Measurements from ENCODE around the gene AFAP1L2.

Gene AFAP1L2

GRCh38 chr10:114289096-114289436 lies 115.2 kb downstream of the AFAP1L2 start:
- Histone ChIP-seq H3K9me3 (ENCODE audit: insufficient read depth, low read length) (no peaks in the 10 kb centered on the region), H3K27me3 (ENCODE audit: low read length) (no peaks in the 10 kb centered on the region; the same call in 1 of the 2 replicates), H3K79me2 (ENCODE audit: insufficient read depth, low read length) (no peaks in the 10 kb centered on the region), H4K20me1 (ENCODE audit: low read depth, low read length) (no peaks in the 10 kb centered on the region), H3K9me2 (replicated peaks; ENCODE audit: insufficient read depth, low read length) (no peaks in the 10 kb centered on the region), H3F3A (ENCODE audit: insufficient read depth) (no peaks in the 10 kb centered on the region), H3K36me3 (ENCODE audit: low read length) (no peaks in the 10 kb centered on the region), H2AFZ (ENCODE audit: low read depth, low read length, severe bottlenecking) (no peak overlapping the region), H3K9ac (ENCODE audit: low read length) (no peak overlapping the region), H3K27ac (ENCODE audit: low read depth, low read length) (no peak overlapping the region), H3K4me2 (ENCODE audit: low read depth, low read length, poor library complexity, severe bottlenecking) (no peak overlapping the region), H3K4me3 (ENCODE audit: insufficient read depth, low read length, poor library complexity, severe bottlenecking) (no peak overlapping the region)
- no peak for TF ChIP-seq CTCF (IDR thresholded peaks at IDR 0.05; ENCODE audit: insufficient read depth, low read length, poor library complexity, severe bottlenecking)

- Histone ChIP-seq H3K4me3 (ENCODE audit: insufficient read depth, low read length, poor library complexity, severe bottlenecking) (no peak overlapping the region), H4K20me1 (ENCODE audit: low read depth, low read length) (no peaks in the 10 kb centered on the region), H3K79me2 (ENCODE audit: insufficient read depth, low read length) (no peaks in the 10 kb centered on the region), H3K27me3 (ENCODE audit: low read length) (no peaks in the 10 kb centered on the region; the same call in 1 of the 2 replicates), H3K9me3 (ENCODE audit: insufficient read depth, low read length) (no peaks in the 10 kb centered on the region), H3K9ac (ENCODE audit: low read length) (no peak overlapping the region), H3K36me3 (ENCODE audit: low read length) (no peaks in the 10 kb centered on the region), H3F3A (ENCODE audit: insufficient read depth) (no peaks in the 10 kb centered on the region), H3K9me2 (replicated peaks; ENCODE audit: insufficient read depth, low read length) (no peaks in the 10 kb centered on the region), H3K4me2 (ENCODE audit: low read depth, low read length, poor library complexity, severe bottlenecking) (no peak overlapping the region), H2AFZ (ENCODE audit: low read depth, low read length, severe bottlenecking) (no peak overlapping the region), H3K27ac (ENCODE audit: low read depth, low read length) (no peak overlapping the region)
- TF ChIP-seq CTCF (IDR thresholded peaks at IDR 0.05; ENCODE audit: insufficient read depth, low read length, poor library complexity, severe bottlenecking): no peak
- TF ChIP-seq EZH2phosphoT487 (conservative IDR thresholded peaks at IDR 0.05; ENCODE audit: low read length): no peak
Observed at GRCh38 chr10:114288424-114289095, 115.7 kb downstream of the AFAP1L2 start.

- Histone ChIP-seq H3K9me3 (ENCODE audit: insufficient read depth, low read length) (no peaks in the 10 kb centered on the region), H2AFZ (ENCODE audit: low read depth, low read length, severe bottlenecking) (no peak overlapping the region), H3K79me2 (ENCODE audit: insufficient read depth, low read length) (no peaks in the 10 kb centered on the region), H3F3A (ENCODE audit: insufficient read depth) (no peaks in the 10 kb centered on the region), H3K36me3 (ENCODE audit: low read length) (no peaks in the 10 kb centered on the region), H3K27me3 (ENCODE audit: low read length) (no peaks in the 10 kb centered on the region; the same call in 1 of the 2 replicates), H3K9ac (ENCODE audit: low read length) (no peak overlapping the region), H3K4me2 (ENCODE audit: low read depth, low read length, poor library complexity, severe bottlenecking) (no peak overlapping the region), H3K27ac (ENCODE audit: low read depth, low read length) (no peak overlapping the region), H3K9me2 (replicated peaks; ENCODE audit: insufficient read depth, low read length) (no peaks in the 10 kb centered on the region), H3K4me3 (ENCODE audit: insufficient read depth, low read length, poor library complexity, severe bottlenecking) (no peak overlapping the region), H4K20me1 (ENCODE audit: low read depth, low read length) (no peaks in the 10 kb centered on the region)
- TF ChIP-seq EZH2phosphoT487 (conservative IDR thresholded peaks at IDR 0.05; ENCODE audit: low read length) (no peak), CTCF (IDR thresholded peaks at IDR 0.05; ENCODE audit: insufficient read depth, low read length, poor library complexity, severe bottlenecking) (no peak)
Observed at GRCh38 chr10:114286921-114287320, 117.4 kb downstream of the AFAP1L2 start.

Data from SU-DHL-6 (cell line).